K562 (cell line): ENCODE results near the gene FOXP4.

Experiments
- MBD1 ChIP-seq: fragments of 250-450 bp; sonication (Bioruptor Pico); IDR thresholded peaks from 2 replicates; pipeline ENCODE4 v1.8.0; 2022; ENCODE audit warnings: inconsistent platforms
- POLR2A ChIP-seq: fragments of 450-650 bp; conservative IDR thresholded peaks from 2 replicates; pipeline ENCODE4 v1.6.1; 2016
- REST ChIP-seq, 2 experiments: fragments of 450-650 bp; formaldehyde crosslinking in 1 of 2; IDR thresholded peaks; 2 replicates each; pipeline versions ENCODE4 v1.4.0 to v1.6.1; 2014 to 2020; ENCODE audit warnings: mild to moderate bottlenecking in 2 of 2, borderline replicate concordance in 1 of 2, low read depth in 1 of 2
- RNF2 ChIP-seq: sonication (generic); IDR thresholded peaks from 2 replicates; pipeline ENCODE4 v1.6.1; 2016
- TCF7 ChIP-seq: sonication (generic); IDR thresholded peaks from 2 replicates; pipeline ENCODE4 v1.6.1; 2016; ENCODE audit warnings: antibody characterized with exemption, borderline replicate concordance
- USF2 ChIP-seq: sonication (generic); formaldehyde crosslinking; IDR thresholded peaks from 2 replicates; pipeline ENCODE4 v1.5.0; 2020; ENCODE audit warnings: missing genetic modification reagents
- ZNF232 ChIP-seq: sonication (generic); formaldehyde crosslinking; IDR thresholded peaks from 2 replicates; pipeline ENCODE4 v1.8.0; 2022; ENCODE audit warnings: mild to moderate bottlenecking, missing genetic modification reagents
- ZNF780A ChIP-seq: fragments of 250-450 bp; sonication (Bioruptor Pico); IDR thresholded peaks from 2 replicates; pipeline ENCODE4 v1.5.0; 2021; ENCODE audit warnings: mild to moderate bottlenecking
- ZNF785 ChIP-seq: fragments of 250-450 bp; sonication (Bioruptor Pico); IDR thresholded peaks from 2 replicates; pipeline ENCODE4 v1.4.0; 2020; ENCODE audit warnings: mild to moderate bottlenecking

- TF ChIP-seq TCF7 (no peak), MBD1 (CRISPR knock-in tag) (no peak), POLR2A (no peak), USF2 (no peak), ZNF780A (CRISPR knock-in tag) (no peak), ZNF785 (CRISPR knock-in tag) (no peak), RNF2 (no peak), REST (IDR thresholded peaks at IDR 0.05; ENCODE audit: borderline replicate concordance) (no peak), REST (CRISPR knock-in tag; IDR thresholded peaks at IDR 0.05; ENCODE audit: low read depth) (no peak), ZNF232 (no peak)
Observed at GRCh38 chr6:41648070-41648585, 101.9 kb downstream of the FOXP4 start.
